DMS53 (cell line): ENCODE results near the gene USP17L18.
"Not testable (repeated sequence)": the region's sequence is repeated elsewhere in the genome, so short reads cannot be mapped to it uniquely, and the experiment has no call there.

Source experiments
- DNase-seq: peaks from one replicate; lab custom pipeline; 2025; lab: John Stamatoyannopoulos, UW

USP17L18 gene

GRCh38 chr4:9247953-9248680 is at the start of gene USP17L18:
USP17L18 (plus strand) TSS chr4:9248630; CDS start chr4:9248630, 0 bp downstream.
- DNase-seq = not testable (repeated sequence)

- not testable (repeated sequence) for DNase-seq
Observed at GRCh38 chr4:9210357-9210756, 38.1 kb upstream of the USP17L18 start, which contains the start of gene USP17L10. USP17L10 (plus strand) TSS chr4:9210657; CDS start chr4:9210657, 0 bp downstream.

GRCh38 chr4:9214701-9215100 is 33.7 kb upstream of the USP17L18 start:
- DNase-seq = not testable (repeated sequence)

GRCh38 chr4:9215105-9215504 is 33.3 kb upstream of the USP17L18 start, which contains the start of gene USP17L11:
USP17L11 (plus strand) TSS chr4:9215405; CDS start chr4:9215405, 0 bp downstream.
- DNase-seq = not testable (repeated sequence)

- DNase-seq = not testable (repeated sequence)
Observed at GRCh38 chr4:9219852-9220251, 28.6 kb upstream of the USP17L18 start, which contains the start of gene USP17L12. USP17L12 (plus strand) TSS chr4:9220152; CDS start chr4:9220152, 0 bp downstream.

GRCh38 chr4:9224596-9224995 is 23.8 kb upstream of the USP17L18 start, which contains the start of gene USP17L13:
USP17L13 (plus strand) TSS chr4:9224896; CDS start chr4:9224896, 0 bp downstream.
- DNase-seq = not testable (repeated sequence)

- not testable (repeated sequence) for DNase-seq
Observed at GRCh38 chr4:9230249-9230648, 18.2 kb upstream of the USP17L18 start.

- DNase-seq = not testable (repeated sequence)
Observed at GRCh38 chr4:9234085-9234484, 14.3 kb upstream of the USP17L18 start, which contains the start of gene USP17L15. USP17L15 (plus strand) TSS chr4:9234385; CDS start chr4:9234385, 0 bp downstream.

GRCh38 chr4:9238461-9238860 is 10.0 kb upstream of the USP17L18 start:
- not testable (repeated sequence) for DNase-seq

GRCh38 chr4:9243579-9243978 is 4.9 kb upstream of the USP17L18 start, which contains the start of gene USP17L17:
USP17L17 (plus strand) TSS chr4:9243879; CDS start chr4:9243879, 0 bp downstream.
- DNase-seq = not testable (repeated sequence)

GRCh38 chr4:9253078-9253477 is 4.6 kb downstream of the USP17L18 start, which contains the start of gene USP17L19:
USP17L19 (plus strand) TSS chr4:9253378; CDS start chr4:9253378, 0 bp downstream.
- DNase-seq = not testable (repeated sequence)

- DNase-seq = not testable (repeated sequence)
Observed at GRCh38 chr4:9257824-9258223, 9.4 kb downstream of the USP17L18 start, which contains the start of gene USP17L20. USP17L20 (plus strand) TSS chr4:9258124; CDS start chr4:9258124, 0 bp downstream.

GRCh38 chr4:9262572-9262971 is 14.1 kb downstream of the USP17L18 start, which contains the start of gene USP17L21:
USP17L21 (plus strand) TSS chr4:9262872; CDS start chr4:9262872, 0 bp downstream.
- not testable (repeated sequence) for DNase-seq

GRCh38 chr4:9267319-9267718 is 18.9 kb downstream of the USP17L18 start, which contains the start of gene USP17L22:
USP17L22 (plus strand) TSS chr4:9267619; CDS start chr4:9267619, 0 bp downstream.
- DNase-seq = not testable (repeated sequence)

GRCh38 chr4:9271719-9272118 is 23.3 kb downstream of the USP17L18 start:
- DNase-seq = not testable (repeated sequence)
